Psoas muscle (tissue), 8 donors: ENCODE results near the gene HBS1L. TPM values are rescaled to one million over a fixed set of nuclear protein-coding genes. Genes with fewer than 3 reads are reported as not detected.

Source experiments
- ATAC-seq, 4 donors: fragments of 200-7000 bp; cut with Tn5 transposase; one replicate each; pipeline ENCODE4 v1.9.1; 2020; ENCODE audit warnings: moderate library complexity in 3 of 4, mild to moderate bottlenecking in 2 of 4
- DNase-seq, 2 donors: peaks; one replicate each; pipeline ENCODE4 v3.0.0-alpha.2; 2020
- H3K27ac ChIP-seq: fragments of 200-600 bp; one replicate; pipeline ENCODE4 v1.8.0; 2022
- H3K27me3 ChIP-seq, 3 donors: fragments of 200-600 bp in 1 of 3; one replicate each; pipeline versions ENCODE4 v1.6.1 to v1.8.0; 2013 to 2022; ENCODE audit warnings: low read length in 2 of 3, mild to moderate bottlenecking in 2 of 3, moderate library complexity in 1 of 3; ENCODE audit not compliant: insufficient read depth in 3 of 3
- H3K36me3 ChIP-seq, 2 donors: fragments of 200-600 bp in 1 of 2; one replicate each; pipeline versions ENCODE4 v1.6.1 to v1.8.0; 2013 to 2022; ENCODE audit warnings: low read depth in 1 of 2, mild to moderate bottlenecking in 1 of 2, moderate library complexity in 1 of 2; ENCODE audit not compliant: insufficient read depth in 1 of 2
- H3K4me1 ChIP-seq: fragments of 200-600 bp; one replicate; pipeline ENCODE4 v1.8.0; 2022
- H3K4me3 ChIP-seq: fragments of 200-600 bp; one replicate; pipeline ENCODE4 v1.8.0; 2022; ENCODE audit warnings: mild to moderate bottlenecking
- H3K9me3 ChIP-seq: fragments of 200-600 bp; one replicate; pipeline ENCODE4 v1.8.0; 2022
- WGBS, 3 donors: extraction: QIAGEN DNeasy Blood & Tissue Kit; methylation state at CpG; one replicate each; pipeline versions ENCODE4 v1.1.6 to v1.1.7; 2013; 5-methylcytosine and 5-hydroxymethylcytosine counted together
- intact Hi-C, 2 donors: fragments of 100-400 bp; cut with DNase I; formaldehyde crosslinking; loops; one replicate each; pipeline versions ENCODE4 v1.11.0 to v1.14.2; 2022
- polyA plus RNA-seq, 3 donors: library from polyadenylated mRNA; stranded (reverse); fragments of 200-250 nt; gene quantifications; one replicate each; pipeline ENCODE4 v1.2.3, GENCODE V29; 2013
- total RNA-seq, 4 donors: library from RNA; stranded (reverse); fragmentation: NEBNext Ultra II Directional in 2 of 4; extraction: Animal tissue kit (Norgen Biotek cat#: 25700) in 2 of 4; gene quantifications; one replicate each; pipeline versions ENCODE4 v1.2.1 to v1.2.4, GENCODE V29; 2021 to 2023
- TF ChIP-seq, protein P1 (sequence below): fragments of 200-600 bp; IDR thresholded peaks from one replicate; pipeline ENCODE4 v1.8.0; 2022; ENCODE audit warnings: antibody characterized with exemption
- donor health status: healthy with polysubstance abuse.
- donor health status: DM: no; HTN: no; CAD: no; lungs with moderate emphysema.
- donor health status: Bipolar disorder and iron deficiency.
- donor health status: healthy.
- donor health status: DM: yes; HTN: yes; CAD: no.
- donor health status: DM: no; HTN: no; CAD: no.
- donor health status: DM: no; HTN: no; CAD: no.
- donor health status: DM: yes; HTN: yes; CAD: no.

The HBS1L gene
- total and polyA plus RNA-seq, 7 donors = 55.1 to 143 (median 99.5) TPM

DNA sequence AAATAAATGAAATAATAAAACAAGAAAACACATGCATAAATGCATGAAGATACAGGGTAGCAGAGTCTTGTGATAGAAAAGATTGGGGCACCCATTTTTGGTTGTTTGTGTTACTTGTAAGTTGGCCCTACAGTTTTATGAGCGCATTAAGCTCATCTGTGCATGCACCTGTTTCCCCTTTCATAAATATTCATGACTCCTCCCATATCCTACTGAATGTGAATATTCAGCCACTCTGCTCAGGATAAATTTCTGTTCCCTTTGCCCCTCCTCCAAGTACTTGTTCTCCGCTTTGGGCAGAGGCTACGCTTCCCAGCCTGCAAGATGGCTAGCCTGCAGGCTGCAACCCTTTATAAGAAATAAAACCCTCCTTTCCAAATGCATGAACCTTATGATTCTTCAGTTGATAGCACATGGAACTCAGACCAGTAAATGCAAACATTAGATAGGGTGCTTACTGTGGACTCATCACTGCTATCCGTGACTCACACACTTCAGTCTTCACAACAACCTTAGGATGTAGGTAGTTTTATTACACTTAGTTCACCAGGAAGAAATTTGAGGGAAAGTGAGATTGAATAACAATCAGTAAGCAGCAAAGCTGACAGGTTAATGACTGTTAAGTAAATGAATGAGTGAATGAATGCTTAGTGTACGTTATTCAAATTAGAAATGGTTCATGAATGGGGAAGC is 119.7 kb downstream of the HBS1L start:
- WGBS, 3 donors = 95 to 98% (median 97%) methylated on average over 5 of the region's 5 CpGs
- H3K27me3 ChIP-seq = no peaks in the 10 kb centered on the region
- DNase-seq (no peak), ATAC-seq (no peak)
- intact Hi-C loops = loop anchor here in 1 of 2 donors (5.0 kb wide), 1 partner anchor 823 kb away; no protein-coding TSS in a partner anchor
- no peaks in the 10 kb centered on the region for H3K9me3 ChIP-seq
- H3K4me1 ChIP-seq = no peaks in the 10 kb centered on the region
- peaks cover 0 to 22% of the 10 kb centered on the region in 2 donors for H3K36me3 ChIP-seq
- TF ChIP-seq, protein P1, sequence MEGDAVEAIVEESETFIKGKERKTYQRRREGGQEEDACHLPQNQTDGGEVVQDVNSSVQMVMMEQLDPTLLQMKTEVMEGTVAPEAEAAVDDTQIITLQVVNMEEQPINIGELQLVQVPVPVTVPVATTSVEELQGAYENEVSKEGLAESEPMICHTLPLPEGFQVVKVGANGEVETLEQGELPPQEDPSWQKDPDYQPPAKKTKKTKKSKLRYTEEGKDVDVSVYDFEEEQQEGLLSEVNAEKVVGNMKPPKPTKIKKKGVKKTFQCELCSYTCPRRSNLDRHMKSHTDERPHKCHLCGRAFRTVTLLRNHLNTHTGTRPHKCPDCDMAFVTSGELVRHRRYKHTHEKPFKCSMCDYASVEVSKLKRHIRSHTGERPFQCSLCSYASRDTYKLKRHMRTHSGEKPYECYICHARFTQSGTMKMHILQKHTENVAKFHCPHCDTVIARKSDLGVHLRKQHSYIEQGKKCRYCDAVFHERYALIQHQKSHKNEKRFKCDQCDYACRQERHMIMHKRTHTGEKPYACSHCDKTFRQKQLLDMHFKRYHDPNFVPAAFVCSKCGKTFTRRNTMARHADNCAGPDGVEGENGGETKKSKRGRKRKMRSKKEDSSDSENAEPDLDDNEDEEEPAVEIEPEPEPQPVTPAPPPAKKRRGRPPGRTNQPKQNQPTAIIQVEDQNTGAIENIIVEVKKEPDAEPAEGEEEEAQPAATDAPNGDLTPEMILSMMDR = no peak
- no peak overlapping the region for H3K4me3 ChIP-seq
- no peak overlapping the region for H3K27ac ChIP-seq

DNA sequence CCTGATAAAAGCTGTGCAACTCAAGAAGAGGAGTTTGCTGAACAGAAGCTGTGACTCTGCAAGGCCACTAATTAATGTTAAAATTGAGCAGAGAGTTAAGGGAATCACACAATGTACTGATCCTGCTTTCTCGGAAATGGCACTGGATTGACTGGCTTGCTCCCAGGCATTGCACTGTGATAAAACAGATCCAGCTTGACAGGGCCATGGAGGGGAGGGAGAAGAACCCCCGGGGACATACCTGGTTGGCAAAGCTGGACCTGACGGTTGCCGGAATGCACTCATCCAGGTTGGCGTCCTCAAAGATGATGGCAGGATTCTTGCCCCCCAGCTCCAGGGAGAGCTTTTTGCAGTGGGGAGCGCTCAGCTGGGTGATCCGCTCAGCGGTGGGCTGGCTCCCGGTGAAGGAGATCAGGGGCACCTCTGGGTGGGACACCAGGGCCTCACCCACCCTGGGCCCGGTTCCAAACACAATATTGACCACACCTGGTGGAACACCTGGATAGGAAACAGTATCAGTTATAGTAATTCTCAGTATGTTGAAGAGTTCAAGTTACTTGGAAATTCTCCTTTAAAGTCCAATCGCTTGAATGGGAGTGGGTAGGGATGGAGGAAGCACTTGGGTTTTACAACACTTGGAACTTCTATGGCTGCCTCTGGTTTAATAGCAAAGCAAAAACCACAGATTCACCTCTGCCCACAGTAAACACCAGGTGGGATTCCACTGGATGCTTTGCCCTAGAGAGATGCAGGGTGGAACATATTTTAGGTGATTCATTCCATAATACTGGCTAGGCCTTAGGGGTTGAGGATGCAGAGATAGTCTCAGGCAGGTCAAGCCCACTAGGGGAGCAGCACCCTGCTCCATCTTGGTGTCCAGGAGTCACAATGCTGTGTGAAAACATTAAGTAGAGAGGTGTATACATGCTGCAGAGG is 121.8 kb downstream of the HBS1L start:
- peaks cover 0 to 22% of the 10 kb centered on the region in 2 donors for H3K36me3 ChIP-seq
- ATAC-seq = no peak
- WGBS, 3 donors = 88 to 92% (median 92%) methylated on average over 11 of the region's 11 CpGs
- no peaks in the 10 kb centered on the region for H3K27me3 ChIP-seq
- no peak overlapping the region for H3K27ac ChIP-seq
- no peaks in the 10 kb centered on the region for H3K4me1 ChIP-seq
- intact Hi-C loops = no loop called here
- H3K4me3 ChIP-seq = no peak overlapping the region
- no peak for DNase-seq
- TF ChIP-seq, protein P1 = no peak
- no peaks in the 10 kb centered on the region for H3K9me3 ChIP-seq

DNA sequence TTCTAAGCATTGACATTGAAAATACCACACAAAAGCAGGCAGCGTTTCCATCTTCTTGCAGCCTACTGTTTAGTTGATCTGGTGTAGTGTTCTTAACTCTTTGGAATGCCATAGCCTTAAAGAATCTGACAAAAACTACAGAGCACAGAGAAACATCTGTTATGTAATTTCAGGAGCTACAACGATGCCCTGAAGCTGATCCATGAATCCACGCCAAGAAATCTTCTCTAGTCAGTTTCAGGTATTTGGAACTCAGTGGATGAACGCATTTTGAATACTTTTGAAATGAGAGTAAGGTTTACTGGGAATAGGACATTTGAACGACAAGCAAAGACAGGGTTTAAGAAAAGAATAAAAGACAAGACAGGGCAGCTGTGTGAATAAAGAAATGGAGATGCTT is 122.5 kb downstream of the HBS1L start:
- 60 to 66% (median 63%) methylated on average over 5 of the region's 5 CpGs for WGBS, 3 donors
- no peak for ATAC-seq
- Histone ChIP-seq H3K4me3 (no peak overlapping the region), H3K36me3 (peaks cover 0 to 22% of the 10 kb centered on the region in 2 donors), H3K4me1 (no peaks in the 10 kb centered on the region), H3K9me3 (no peaks in the 10 kb centered on the region), H3K27ac (no peak overlapping the region), H3K27me3 (no peaks in the 10 kb centered on the region)
- TF ChIP-seq, protein P1 = no peak
- no peak for DNase-seq
- intact Hi-C loops = no loop called here

DNA sequence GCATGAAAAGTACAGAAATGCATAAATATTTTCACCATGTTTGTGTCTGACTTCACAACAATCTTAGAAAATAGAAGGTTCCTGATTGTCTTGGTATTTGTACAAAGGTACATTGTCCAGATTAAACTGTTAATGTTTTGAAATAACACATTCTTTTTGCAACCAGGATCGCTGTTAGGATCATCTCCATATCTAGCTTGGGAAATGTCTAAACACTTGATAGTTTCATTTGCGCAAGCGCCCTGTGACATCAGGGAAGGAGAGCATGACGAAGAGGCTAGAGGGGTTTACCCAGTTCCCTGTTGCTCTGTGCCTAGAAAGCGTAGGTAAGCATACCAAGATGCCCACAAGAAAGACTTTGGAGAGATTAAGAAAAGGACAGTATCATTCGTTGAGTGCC is 124.2 kb downstream of the HBS1L start:
- peaks cover 0 to 21% of the 10 kb centered on the region in 2 donors for H3K36me3 ChIP-seq
- 95 to 97% (median 96%) methylated on average over 6 of the region's 6 CpGs for WGBS, 3 donors
- H3K4me3 ChIP-seq = no peak overlapping the region
- intact Hi-C loops = no loop called here
- DNase-seq = no peak
- no peaks in the 10 kb centered on the region for H3K27me3 ChIP-seq
- no peaks in the 10 kb centered on the region for H3K4me1 ChIP-seq
- H3K27ac ChIP-seq = no peak overlapping the region
- no peak for ATAC-seq
- TF ChIP-seq, protein P1 = no peak
- no peaks in the 10 kb centered on the region for H3K9me3 ChIP-seq
